Coronary artery (tissue), 2 donors: ENCODE results near the gene ERN1.
A peak's percentile ranks its signal among the peaks of the same experiment; 100 is the strongest.
"Not testable (repeated sequence)": the region's sequence is repeated elsewhere in the genome, so short reads cannot be mapped to it uniquely, and the experiment has no call there.

Source experiments
- DNase-seq: peaks from one replicate; pipeline ENCODE4 v3.0.0-alpha.2; 2017; ENCODE audit warnings: low spot score
- H3K27ac ChIP-seq, 2 donors: fragments of 200-600 bp; sonication (generic); one replicate each; pipeline ENCODE4 v1.5.1; 2016 to 2019
- H3K4me3 ChIP-seq: fragments of 200-600 bp; sonication (generic); 2 replicates; pipeline ENCODE4 v1.5.1; 2016; ENCODE audit warnings: mild to moderate bottlenecking, moderate library complexity
- CTCF ChIP-seq: fragments of 200-600 bp; sonication (generic); IDR thresholded peaks from one replicate; pipeline ENCODE4 v1.5.1; 2019; ENCODE audit warnings: antibody characterized with exemption

ERN1 gene

GRCh38 chr17:64129765-64130558 lies at the start of gene ERN1:
ERN1 (minus strand) TSS chr17:64130144; CDS start chr17:64130029, 115 bp downstream.
- peak within 1 kb of the TSS; percentile 90 for H3K4me3 ChIP-seq
- no peak for TF ChIP-seq CTCF
- DNase-seq: peak; percentile 96

GRCh38 chr17:64179024-64179423 lies 49.1 kb upstream of the ERN1 start:
- H3K4me3 ChIP-seq, DNase-seq: not testable (repeated sequence)
- H3K27ac ChIP-seq: peak overlapping the region in 1 of 2 donors; percentile 85

More at GRCh38 chr17:64129765-64130558, at the start of gene ERN1:
- H3K27ac ChIP-seq: peak within 1 kb of the TSS; percentile 97 to 98

GRCh38 chr17:64178011-64178825 lies 48.3 kb upstream of the ERN1 start:
- Histone ChIP-seq H3K27ac (peak overlapping the region; percentile 83 to 85), H3K4me3 (peak overlapping the region; percentile 15)
- TF ChIP-seq CTCF: no peak
- DNase-seq: no peak

- DNase-seq: no peak
- TF ChIP-seq CTCF: no peak
- Histone ChIP-seq H3K4me3 (peak overlapping the region; percentile 15), H3K27ac (peak overlapping the region; percentile 83 to 85)
Observed at GRCh38 chr17:64177311-64178010, 47.5 kb upstream of the ERN1 start.

- TF ChIP-seq CTCF: no peak
- peak overlapping the region; percentile 83 to 85 for H3K27ac ChIP-seq
- no peak overlapping the region for H3K4me3 ChIP-seq
- no peak for DNase-seq
Observed at GRCh38 chr17:64176556-64176955, 46.6 kb upstream of the ERN1 start.

- peak overlapping the region; percentile 83 to 85 for H3K27ac ChIP-seq
- H3K4me3 ChIP-seq: no peak overlapping the region
- no peak for TF ChIP-seq CTCF
- no peak for DNase-seq
Observed at GRCh38 chr17:64174686-64175456, 44.9 kb upstream of the ERN1 start.
